Measurements from ENCODE around the gene DNAJB8. TPM values are rescaled to one million over a fixed set of nuclear protein-coding genes. Genes with fewer than 3 reads are reported as not detected.

Gene DNAJB8
- total RNA-seq, 1 donor from 2014 or later: not detected

DNA sequence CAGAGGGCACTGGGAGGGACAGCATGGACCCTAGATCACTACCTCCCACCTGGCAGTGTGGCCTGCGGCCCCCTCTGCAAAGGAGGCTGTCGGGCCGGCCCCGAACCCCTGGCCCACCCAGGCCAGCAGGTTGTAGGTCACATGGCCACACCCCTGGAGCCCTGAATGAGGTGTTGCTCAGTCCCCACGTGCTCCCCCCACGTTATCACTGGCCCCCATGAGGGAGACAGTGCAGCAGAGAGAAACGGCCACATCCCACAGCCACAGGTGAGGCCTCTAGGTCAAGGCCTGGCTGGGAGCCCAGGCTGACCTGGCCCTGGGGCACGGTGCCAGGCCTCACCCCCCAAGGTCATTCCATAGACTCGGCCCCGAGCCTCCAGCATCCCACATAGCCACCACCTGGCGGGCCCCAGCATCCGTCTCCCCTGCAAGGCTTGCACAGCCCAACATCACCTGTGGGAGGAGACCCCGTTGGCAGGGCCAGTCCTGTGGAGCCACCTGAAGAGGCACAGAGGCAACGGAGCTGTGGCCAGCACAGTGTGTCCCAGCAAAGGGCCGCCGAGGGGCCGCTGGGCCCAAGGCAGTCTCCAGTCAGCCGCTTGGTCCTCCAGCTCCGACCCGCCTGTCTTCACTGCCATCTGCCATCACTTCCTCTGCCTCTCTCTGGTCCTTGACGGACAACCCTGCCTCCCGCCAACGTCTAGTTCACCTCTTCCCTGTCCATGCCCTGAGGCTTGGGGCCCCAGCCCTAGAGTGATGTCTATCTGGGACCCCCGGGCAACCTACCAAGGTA is 53.1 kb downstream of the DNAJB8 start:
- Histone ChIP-seq H3K4me2 (ENCODE audit: low read length) (no peak overlapping the region), H3K79me2 (ENCODE audit: insufficient read depth, low read length) (no peaks in the 10 kb centered on the region)
- FAIRE-seq: no peak

DNA sequence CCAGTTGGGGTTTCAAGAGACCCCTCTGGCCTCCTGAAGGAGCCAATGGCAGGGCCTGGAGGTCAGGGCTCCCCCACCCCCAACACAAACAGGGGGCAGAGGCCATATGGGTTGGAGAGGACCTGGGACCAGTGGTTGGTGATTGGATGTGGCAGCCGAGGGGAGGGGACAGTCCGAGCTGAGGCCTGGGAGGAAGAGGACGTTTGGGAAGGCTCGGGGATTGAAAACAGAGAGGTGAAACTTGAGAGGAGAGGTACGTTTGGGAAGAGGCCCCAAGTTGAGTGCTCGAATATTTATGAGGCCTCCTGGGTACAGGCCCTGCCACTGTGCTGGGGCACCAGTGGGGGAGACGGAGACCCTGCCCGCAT is 53.7 kb downstream of the DNAJB8 start:
- peaks cover 16% of the 10 kb centered on the region for H3K4me1 ChIP-seq (ENCODE audit: insufficient read depth, low read length)
- no peak overlapping the region for H3K27ac ChIP-seq (ENCODE audit: low read depth, low read length)
- no peak overlapping the region for H3K9ac ChIP-seq (ENCODE audit: low read length)
- Mint-ChIP-seq H3K36me3 (ENCODE audit: low read depth, unreplicated experiment) (peaks cover 1% of the 10 kb centered on the region), H3K4me1 (ENCODE audit: low read depth, unreplicated experiment) (peaks cover 5% of the 10 kb centered on the region), H3K27me3 (ENCODE audit: low read depth, unreplicated experiment) (peaks cover 44% of the 10 kb centered on the region), H3K27ac (ENCODE audit: unreplicated experiment) (no peak overlapping the region), H3K9me3 (ENCODE audit: unreplicated experiment) (no peaks in the 10 kb centered on the region), H3K4me3 (ENCODE audit: unreplicated experiment) (no peak overlapping the region)
- H3K79me2 ChIP-seq (ENCODE audit: insufficient read depth, low read length): no peaks in the 10 kb centered on the region
- no peaks in the 10 kb centered on the region for H3K36me3 ChIP-seq (ENCODE audit: insufficient read depth, low read length)
- no peak overlapping the region for H3K4me3 ChIP-seq (ENCODE audit: insufficient read depth, low read depth, low read length)
- DNase-seq (ENCODE audit: low read depth): no peak
- H3K27me3 ChIP-seq (ENCODE audit: insufficient read depth, low read length): no peaks in the 10 kb centered on the region
- TF ChIP-seq EZH2 (IDR thresholded peaks at IDR 0.05; ENCODE audit: insufficient read depth, low read length) (no peak), CTCF (IDR thresholded peaks at IDR 0.05; ENCODE audit: insufficient read depth, low read depth, low read length) (no peak)
- FAIRE-seq: no peak
- H2AFZ ChIP-seq (ENCODE audit: low read depth, low read length): no peak overlapping the region
- H3K9me3 ChIP-seq (ENCODE audit: insufficient read depth, low read depth, low read length): no peaks in the 10 kb centered on the region
- H4K20me1 ChIP-seq (ENCODE audit: insufficient read depth, low read length): peaks cover 38% of the 10 kb centered on the region
- H3K4me2 ChIP-seq (ENCODE audit: low read length): no peak overlapping the region

More for the DNA sequence above, 53.1 kb downstream of the DNAJB8 start:
- no peak overlapping the region for H2AFZ ChIP-seq (ENCODE audit: low read depth, low read length)
- no peak for DNase-seq (ENCODE audit: low read depth)
- H3K27me3 Mint-ChIP-seq (ENCODE audit: low read depth, unreplicated experiment): peaks cover 47% of the 10 kb centered on the region
- no peak overlapping the region for H3K4me3 Mint-ChIP-seq (ENCODE audit: unreplicated experiment)
- peaks cover 16% of the 10 kb centered on the region for H3K4me1 ChIP-seq (ENCODE audit: insufficient read depth, low read length)
- H4K20me1 ChIP-seq (ENCODE audit: insufficient read depth, low read length): peaks cover 41% of the 10 kb centered on the region
- peaks cover 5% of the 10 kb centered on the region for H3K4me1 Mint-ChIP-seq (ENCODE audit: low read depth, unreplicated experiment)
- no peak overlapping the region for H3K27ac ChIP-seq (ENCODE audit: low read depth, low read length)
- TF ChIP-seq EZH2 (IDR thresholded peaks at IDR 0.05; ENCODE audit: insufficient read depth, low read length) (no peak), CTCF (IDR thresholded peaks at IDR 0.05; ENCODE audit: insufficient read depth, low read depth, low read length) (no peak)
- H3K36me3 Mint-ChIP-seq (ENCODE audit: low read depth, unreplicated experiment): peaks cover 1% of the 10 kb centered on the region
- H3K9me3 ChIP-seq (ENCODE audit: insufficient read depth, low read depth, low read length): no peaks in the 10 kb centered on the region
- no peaks in the 10 kb centered on the region for H3K9me3 Mint-ChIP-seq (ENCODE audit: unreplicated experiment)
- no peaks in the 10 kb centered on the region for H3K36me3 ChIP-seq (ENCODE audit: insufficient read depth, low read length)
- no peak overlapping the region for H3K9ac ChIP-seq (ENCODE audit: low read length)
- H3K4me3 ChIP-seq (ENCODE audit: insufficient read depth, low read depth, low read length): no peak overlapping the region
- H3K27ac Mint-ChIP-seq (ENCODE audit: unreplicated experiment): no peak overlapping the region
- H3K27me3 ChIP-seq (ENCODE audit: insufficient read depth, low read length): peaks cover 3% of the 10 kb centered on the region

Other genes starting within 250 kb of the DNAJB8 start
- 0.58 and 1.7 TPM in 2 replicates for gene GATA2, start 26.3 kb upstream of the DNAJB8 start, total RNA-seq
- gene RPN1, start 183.9 kb upstream of the DNAJB8 start, total RNA-seq: 283 and 317 TPM in 2 replicates